HepG2 (cell line): ENCODE data around the gene SLC6A5. TPM values are rescaled to one million over a fixed set of nuclear protein-coding genes. Genes with fewer than 3 reads are reported as not detected.

Experiments used
- ATAC-seq: fragments of 200-7000 bp; cut with Tn5 transposase; 3 replicates; pipeline ENCODE4 v1.9.1; 2020; ENCODE audit warnings: mild to moderate bottlenecking, moderate library complexity
- BruUV-seq: library from RNA; stranded (reverse); fragments of 400-500 nt; replicated peaks from 2 replicates; lab custom pipeline; 2021; lab: Mats Ljungman, UMichigan
- CTCF ChIA-PET: fragments of 300-600 bp; formaldehyde crosslinking; extraction: SDS; loops from one replicate; lab custom pipeline; 2021; ENCODE audit warnings: low total read pairs, inconsistent platforms, low intra/inter-chr PET ratio; lab: Yijun Ruan, JAX
- POLR2A ChIA-PET: fragments of 350-600 bp; sonication (Branson Sonifier 250); formaldehyde crosslinking; loops from one replicate; lab custom pipeline; 2020; ENCODE audit warnings: antibody characterized with exemption, inconsistent platforms; lab: Yijun Ruan, JAX
- DNase-seq: peaks from one replicate; pipeline ENCODE4 v3.0.0-alpha.2; 2015; ENCODE audit warnings: low spot score
- FAIRE-seq: peaks from 3 replicates; lab custom pipeline; 2011; peaks lifted over from hg19 to GRCh38; lab: Jason Lieb, UNC
- H2AFZ ChIP-seq: one replicate; pipeline ENCODE4 v1.6.1; 2011; ENCODE audit warnings: low read length, inconsistent platforms
- H3K27ac ChIP-seq: fragments of 300-600 bp; 3 replicates; pipeline ENCODE4 v1.8.0; 2011; ENCODE audit warnings: mixed run types, mild to moderate bottlenecking, mixed read lengths, low read length, inconsistent platforms; ENCODE audit not compliant: insufficient read depth; ENCODE audit errors: extremely low read length
- H3K27me3 ChIP-seq, 2 experiments: fragments of 200-600 bp in 1 of 2; 2 replicates in 1 of 2; 3 replicates in 1 of 2; pipeline versions ENCODE4 v1.6.0 to v1.8.0; 2011; ENCODE audit warnings: low read length in 2 of 2, mild to moderate bottlenecking in 2 of 2, moderate library complexity in 2 of 2, inconsistent platforms in 1 of 2; ENCODE audit not compliant: insufficient read depth in 2 of 2, control insufficient read depth in 1 of 2
- H3K36me3 ChIP-seq, 2 experiments: fragments of 200-600 bp in 1 of 2; replicated peaks in 1 of 2; 2 replicates in 1 of 2; 3 replicates in 1 of 2; pipeline versions ENCODE4 v1.5.1 to v1.8.0; 2011; ENCODE audit warnings: low read length in 2 of 2, inconsistent platforms in 1 of 2; ENCODE audit not compliant: insufficient read depth in 2 of 2, control insufficient read depth in 1 of 2
- H3K4me1 ChIP-seq: 2 replicates; pipeline ENCODE4 v1.5.1; 2012; ENCODE audit warnings: low read length, inconsistent platforms; ENCODE audit not compliant: insufficient read depth
- H3K4me2 ChIP-seq: 2 replicates; pipeline ENCODE4 v1.6.0; 2011; ENCODE audit warnings: low read depth, low read length, inconsistent platforms
- H3K4me3 ChIP-seq, 3 experiments: fragments of 200-600 bp in 1 of 3; sonication (generic), shearing (Covaris generic) in 1 of 3; replicated peaks in 1 of 3; 2 replicates each; pipeline ENCODE4 v1.5.1; 2011 to 2016; ENCODE audit warnings: low read length in 3 of 3, inconsistent platforms in 2 of 3, low read depth in 2 of 3, mild to moderate bottlenecking in 2 of 3, control low read depth in 1 of 3, mixed read lengths in 1 of 3; ENCODE audit not compliant: insufficient read depth in 1 of 3
- H3K79me2 ChIP-seq: one replicate; pipeline ENCODE4 v1.6.1; 2011; ENCODE audit warnings: low read length, inconsistent platforms; ENCODE audit not compliant: insufficient read depth
- H3K9ac ChIP-seq: 2 replicates; pipeline ENCODE4 v1.6.0; 2011; ENCODE audit warnings: mild to moderate bottlenecking, low read depth, low read length, inconsistent platforms; ENCODE audit not compliant: insufficient read depth
- H3K9me3 ChIP-seq: 2 replicates; pipeline ENCODE4 v1.5.1; 2012; ENCODE audit warnings: mild to moderate bottlenecking, low read length
- H4K20me1 ChIP-seq: 2 replicates; pipeline ENCODE4 v1.6.0; 2011; ENCODE audit warnings: inconsistent platforms, mild to moderate bottlenecking, low read length, moderate library complexity; ENCODE audit not compliant: insufficient read depth
- ARID4A ChIP-seq: sonication (generic); formaldehyde crosslinking; IDR thresholded peaks from 2 replicates; pipeline ENCODE4 v1.5.0; 2020; ENCODE audit warnings: mild to moderate bottlenecking, missing genetic modification reagents, borderline replicate concordance
- FOXJ3 ChIP-seq: sonication (generic); formaldehyde crosslinking; IDR thresholded peaks from 2 replicates; pipeline ENCODE4 v1.4.0; 2020; ENCODE audit warnings: missing genetic modification reagents, mild to moderate bottlenecking, borderline replicate concordance
- HNRNPUL1 ChIP-seq: fragments of 200-400 bp; formaldehyde crosslinking; IDR thresholded peaks from 2 replicates; pipeline ENCODE4 v1.6.1; 2017; ENCODE audit warnings: low read depth, mild to moderate bottlenecking, low read length, moderate library complexity
- ZFP1 ChIP-seq: IDR thresholded peaks from 2 replicates; pipeline ENCODE4 v1.6.1; 2016
- ZNF24 ChIP-seq: fragments of 450-650 bp; IDR thresholded peaks from 2 replicates; pipeline ENCODE4 v1.6.1; 2017; ENCODE audit warnings: antibody characterized with exemption, mild to moderate bottlenecking
- ZNF430 ChIP-seq: sonication (generic); formaldehyde crosslinking; IDR thresholded peaks from 2 replicates; pipeline ENCODE4 v1.9.0; 2021; ENCODE audit warnings: mild to moderate bottlenecking, missing genetic modification reagents
- ZNF770 ChIP-seq: sonication (generic); formaldehyde crosslinking; IDR thresholded peaks from 2 replicates; pipeline ENCODE4 v1.5.0; 2020; ENCODE audit warnings: mild to moderate bottlenecking, missing genetic modification reagents
- ZNF773 ChIP-seq: sonication (generic); formaldehyde crosslinking; IDR thresholded peaks from 2 replicates; pipeline ENCODE4 v1.4.0; 2020; ENCODE audit warnings: missing genetic modification reagents, borderline replicate concordance
- WGBS: methylation state at CpG from one replicate; pipeline ENCODE4 v1.1.6; 2017; ENCODE audit warnings: low lambda C conversion rate; 5-methylcytosine and 5-hydroxymethylcytosine counted together
- in situ Hi-C: cut with HindIII; loops from 2 replicates; pipeline ENCODE4 v1.10.0; 2017; ENCODE audit warnings: low pct_unique_long_range_greater_than_20kb; ENCODE audit not compliant: extremely low pct_ligation_motif_present
- intact Hi-C: fragments of 100-400 bp; cut with micrococcal nuclease; formaldehyde crosslinking; loops from one replicate; pipeline ENCODE4 v1.10.0; 2022; ENCODE audit not compliant: unreplicated experiment
- polyA plus RNA-seq, 8 experiments: library from polyadenylated mRNA; depleted of rRNA in 3 of 8; stranded (reverse) in 7 of 8; unstranded in 1 of 8; fragments of >200 nt; fragmentation: Illumina TruSeq in 4 of 8; extraction: Trizol in 4 of 8; gene quantifications; 2 replicates each; pipeline versions ENCODE4 v1.2.1 to v1.2.3, GENCODE V29; 2011 to 2016; ENCODE audit warnings: low read depth in 4 of 8, missing spikeins in 1 of 8, mixed read lengths in 1 of 8; ENCODE audit not compliant: insufficient read depth in 1 of 8
- total RNA-seq, 5 experiments: library from RNA; depleted of rRNA; stranded (reverse); fragments of >200 nt; fragmentation: Illumina TruSeq; extraction: Trizol; gene quantifications; 2 replicates each; pipeline ENCODE4 v1.2.3, GENCODE V29; 2016; ENCODE audit warnings: low read depth in 1 of 5

The SLC6A5 gene
- total and polyA plus RNA-seq, 2 of the 13 experiments (the other 11 are each of a cell fraction or from before 2014, with no cell fraction given): not detected

- Histone ChIP-seq H3K4me3 (no peak overlapping the region), H3K9ac (no peak overlapping the region), H2AFZ (no peak overlapping the region), H3K79me2 (no peaks in the 10 kb centered on the region), H3K27me3 (peaks cover 1 to 17% of the 10 kb centered on the region in 2 experiments; a peak in 2 of 5 replicates), H3K4me1 (peaks cover 12% of the 10 kb centered on the region; the same call in 1 of the 2 replicates), H3K27ac (no peak overlapping the region), H3K9me3 (no peaks in the 10 kb centered on the region), H4K20me1 (no peaks in the 10 kb centered on the region), H3K36me3 (no peaks in the 10 kb centered on the region), H3K4me2 (no peak overlapping the region)
- intact Hi-C loops (loop anchor here (5.0 kb wide), 1 partner anchor 155 kb away; no protein-coding TSS in a partner anchor), in situ Hi-C loops (loop anchor here (25.0 kb wide), 1 partner anchor 475 kb away; no protein-coding TSS in a partner anchor)
- DNase-seq: no peak
- 3% methylated on average over 3 of the region's 3 CpGs for WGBS
- no peak for FAIRE-seq
- ATAC-seq: no peak
- TF ChIP-seq ZNF430 (no peak), ZNF770 (0 out of 2 replicates have a peak, but pooled peaks have one; percentile 19)
- no TSS peak for BruUV-seq
- POLR2A ChIA-PET: no interaction called here
- CTCF ChIA-PET: no interaction called here
Measured at GRCh38 chr11:20612416-20612815, 13.0 kb downstream of the SLC6A5 start.

- intact Hi-C loops (no loop called here), in situ Hi-C loops (loop anchor here (25.0 kb wide), 1 partner anchor 480 kb away; no protein-coding TSS in a partner anchor)
- Histone ChIP-seq H3K4me1 (no peaks in the 10 kb centered on the region; the same call in 1 of the 2 replicates), H3K4me3 (no peak overlapping the region), H2AFZ (no peak overlapping the region), H3K9ac (no peak overlapping the region), H3K27ac (no peak overlapping the region), H3K27me3 (peaks cover 1 to 9% of the 10 kb centered on the region in 2 experiments; a peak in 2 of 5 replicates), H4K20me1 (no peaks in the 10 kb centered on the region), H3K79me2 (no peaks in the 10 kb centered on the region), H3K36me3 (no peaks in the 10 kb centered on the region), H3K9me3 (no peaks in the 10 kb centered on the region), H3K4me2 (no peak overlapping the region)
- ChIA-PET CTCF (no interaction called here), POLR2A (no interaction called here)
- DNase-seq: no peak
- TF ChIP-seq ZNF773 (no peak), ZFP1 (no peak), ZNF24 (no peak), ARID4A (CRISPR knock-in tag) (no peak), HNRNPUL1 (no peak), FOXJ3 (no peak)
- FAIRE-seq: no peak
- no peak for ATAC-seq
- BruUV-seq: no TSS peak
- WGBS: 21% methylated on average over 4 of the region's 5 CpGs
Measured at GRCh38 chr11:20616920-20617319, 17.5 kb downstream of the SLC6A5 start.
